Transverse colon (tissue), 3 donors: ENCODE results near the gene MATK.

Source experiments
- CTCF ChIP-seq, 5 experiments: fragments of 200-600 bp in 3 of 5; fragments of 450-650 bp in 2 of 5; sonication (generic) in 3 of 5; IDR thresholded peaks; 1 replicate in 2 of 5; 2 replicates in 3 of 5; pipeline ENCODE4 v1.5.1; 2016 to 2017; ENCODE audit warnings: antibody characterized with exemption in 5 of 5, inconsistent platforms in 3 of 5, mild to moderate bottlenecking in 2 of 5, moderate library complexity in 1 of 5
- EP300 ChIP-seq: sonication (generic); formaldehyde crosslinking; IDR thresholded peaks from one replicate; pipeline ENCODE4 v1.6.1; 2017; ENCODE audit warnings: antibody characterized with exemption, low read depth
- POLR2A ChIP-seq: fragments of 450-650 bp; IDR thresholded peaks from one replicate; pipeline ENCODE4 v1.6.1; 2016; ENCODE audit warnings: antibody characterized with exemption, mild to moderate bottlenecking, moderate library complexity

- no peak for TF ChIP-seq CTCF (IDR thresholded peaks at IDR 0.05)
- no peak for TF ChIP-seq EP300
- no peak for TF ChIP-seq POLR2A
These were observed 11.4 kb downstream of the MATK start for GRCh38 chr19:3774621-3775373.
